HG02981 (cell line): ENCODE measurements around the gene DAAM1.

ENCODE experiments used
- ATAC-seq: cut with Tn5 transposase; IDR thresholded peaks from one replicate; pipeline ENCODE4 v1.9.1; 2021; ENCODE audit warnings: mild to moderate bottlenecking, moderate library complexity; ENCODE audit not compliant: unreplicated experiment

Gene DAAM1

GRCh38 chr14:59281609-59282377 lies 93.3 kb downstream of the DAAM1 start:
- no peak for ATAC-seq

- no peak for ATAC-seq
Measured at GRCh38 chr14:59282378-59282765, 93.9 kb downstream of the DAAM1 start.

GRCh38 chr14:59283361-59283760 lies 94.9 kb downstream of the DAAM1 start:
- ATAC-seq: no peak

GRCh38 chr14:59284059-59284458 lies 95.6 kb downstream of the DAAM1 start:
- no peak for ATAC-seq

GRCh38 chr14:59292028-59292427 lies 103.6 kb downstream of the DAAM1 start:
- no peak for ATAC-seq

- no peak for ATAC-seq
Measured at GRCh38 chr14:59292921-59293534, 104.6 kb downstream of the DAAM1 start.

- no peak for ATAC-seq
Measured at GRCh38 chr14:59293935-59294661, 105.6 kb downstream of the DAAM1 start.

GRCh38 chr14:59294662-59294992 lies 106.2 kb downstream of the DAAM1 start:
- ATAC-seq: no peak

GRCh38 chr14:59295951-59296350 lies 107.5 kb downstream of the DAAM1 start:
- ATAC-seq: no peak

- no peak for ATAC-seq
Measured at GRCh38 chr14:59296508-59296907, 108.0 kb downstream of the DAAM1 start.

- no peak for ATAC-seq
Measured at GRCh38 chr14:59297071-59297776, 108.8 kb downstream of the DAAM1 start.

- no peak for ATAC-seq
Measured at GRCh38 chr14:59299731-59300130, 111.3 kb downstream of the DAAM1 start.

- ATAC-seq: peak; percentile 87
Measured at GRCh38 chr14:59301354-59301753, 112.9 kb downstream of the DAAM1 start.

- no peak for ATAC-seq
Measured at GRCh38 chr14:59302313-59302712, 113.8 kb downstream of the DAAM1 start.

GRCh38 chr14:59303216-59303615 lies 114.7 kb downstream of the DAAM1 start:
- ATAC-seq: peak; percentile 36

- ATAC-seq: no peak
Measured at GRCh38 chr14:59305231-59305630, 116.8 kb downstream of the DAAM1 start.

GRCh38 chr14:59305836-59306555 lies 117.5 kb downstream of the DAAM1 start:
- no peak for ATAC-seq

GRCh38 chr14:59306775-59307174 lies 118.3 kb downstream of the DAAM1 start:
- no peak for ATAC-seq

- no peak for ATAC-seq
Measured at GRCh38 chr14:59308086-59308485, 119.6 kb downstream of the DAAM1 start.

GRCh38 chr14:59308673-59309072 lies 120.2 kb downstream of the DAAM1 start:
- ATAC-seq: no peak
